Measurements from ENCODE around the gene GEN1.

DNA sequence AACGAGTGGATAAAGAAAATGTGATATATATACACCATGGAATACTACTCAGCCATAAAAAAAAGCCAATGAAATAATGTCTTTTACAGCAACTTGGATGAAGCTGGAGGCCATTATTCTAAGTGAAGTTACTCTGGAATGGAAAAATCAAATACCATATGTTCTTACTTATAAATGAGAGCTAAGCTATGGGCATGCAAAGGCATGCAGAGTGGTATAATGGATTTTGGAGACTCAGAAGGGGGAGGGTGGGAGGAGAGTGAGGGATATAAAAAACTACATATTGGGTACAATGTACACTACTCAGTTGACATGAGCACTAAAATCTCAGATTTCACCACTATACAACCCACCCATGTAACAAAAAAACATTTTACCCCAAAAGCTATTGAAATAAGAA lies 60.7 kb downstream of the GEN1 start:
- TF ChIP-seq, protein P1, sequence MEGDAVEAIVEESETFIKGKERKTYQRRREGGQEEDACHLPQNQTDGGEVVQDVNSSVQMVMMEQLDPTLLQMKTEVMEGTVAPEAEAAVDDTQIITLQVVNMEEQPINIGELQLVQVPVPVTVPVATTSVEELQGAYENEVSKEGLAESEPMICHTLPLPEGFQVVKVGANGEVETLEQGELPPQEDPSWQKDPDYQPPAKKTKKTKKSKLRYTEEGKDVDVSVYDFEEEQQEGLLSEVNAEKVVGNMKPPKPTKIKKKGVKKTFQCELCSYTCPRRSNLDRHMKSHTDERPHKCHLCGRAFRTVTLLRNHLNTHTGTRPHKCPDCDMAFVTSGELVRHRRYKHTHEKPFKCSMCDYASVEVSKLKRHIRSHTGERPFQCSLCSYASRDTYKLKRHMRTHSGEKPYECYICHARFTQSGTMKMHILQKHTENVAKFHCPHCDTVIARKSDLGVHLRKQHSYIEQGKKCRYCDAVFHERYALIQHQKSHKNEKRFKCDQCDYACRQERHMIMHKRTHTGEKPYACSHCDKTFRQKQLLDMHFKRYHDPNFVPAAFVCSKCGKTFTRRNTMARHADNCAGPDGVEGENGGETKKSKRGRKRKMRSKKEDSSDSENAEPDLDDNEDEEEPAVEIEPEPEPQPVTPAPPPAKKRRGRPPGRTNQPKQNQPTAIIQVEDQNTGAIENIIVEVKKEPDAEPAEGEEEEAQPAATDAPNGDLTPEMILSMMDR (IDR thresholded peaks at IDR 0.05) = no peak
- TF ChIP-seq EZH2 (IDR thresholded peaks at IDR 0.05; ENCODE audit: borderline replicate concordance, insufficient read depth, low read depth, low read length, poor library complexity, severe bottlenecking) = no peak

Measured in B cell (primary cell).